Ishikawa (cell line): ENCODE data around the gene CHIC2.

ENCODE experiments used
- CEBPB ChIP-seq: IDR thresholded peaks from 2 replicates; pipeline ENCODE4 v1.6.1; 2012
- CREB1 ChIP-seq: IDR thresholded peaks from 2 replicates; pipeline ENCODE4 v1.6.1; 2012; ENCODE audit warnings: low read depth
- EGR1 ChIP-seq: IDR thresholded peaks from 2 replicates; pipeline ENCODE4 v1.6.1; 2012
- EP300 ChIP-seq: IDR thresholded peaks from 2 replicates; pipeline ENCODE4 v1.6.1; 2012; ENCODE audit warnings: borderline replicate concordance
- FOXM1 ChIP-seq: IDR thresholded peaks from 2 replicates; pipeline ENCODE4 v1.6.1; 2012; ENCODE audit warnings: low read depth, borderline replicate concordance
- MAX ChIP-seq: IDR thresholded peaks from 2 replicates; pipeline ENCODE4 v1.6.1; 2012
- NFIC ChIP-seq: IDR thresholded peaks from 2 replicates; pipeline ENCODE4 v1.6.1; 2012
- RAD21 ChIP-seq: IDR thresholded peaks from 2 replicates; pipeline ENCODE4 v1.6.1; 2012; ENCODE audit warnings: low read depth
- REST ChIP-seq: IDR thresholded peaks from 2 replicates; pipeline ENCODE4 v1.6.1; 2012; ENCODE audit warnings: low read depth, mild to moderate bottlenecking
- TAF1 ChIP-seq: IDR thresholded peaks from 2 replicates; pipeline ENCODE4 v1.6.1; 2012; ENCODE audit warnings: low read depth, mild to moderate bottlenecking
- TCF12 ChIP-seq: IDR thresholded peaks from 2 replicates; pipeline ENCODE4 v1.6.1; 2012; ENCODE audit warnings: low read depth
- TEAD4 ChIP-seq: IDR thresholded peaks from 2 replicates; pipeline ENCODE4 v1.6.1; 2012
- USF1 ChIP-seq: IDR thresholded peaks from 2 replicates; pipeline ENCODE4 v1.6.1; 2012
- YY1 ChIP-seq: IDR thresholded peaks from 2 replicates; pipeline ENCODE4 v1.6.1; 2012; ENCODE audit warnings: low read depth
- ZBTB7A ChIP-seq: IDR thresholded peaks from 2 replicates; pipeline ENCODE4 v1.6.1; 2012; ENCODE audit warnings: low read depth

CHIC2 gene

GRCh38 chr4:54027311-54027710 is 37.1 kb downstream of the CHIC2 start:
- no peak for TF ChIP-seq TCF12
- no peak for TF ChIP-seq REST
- no peak for TF ChIP-seq TEAD4
- TF ChIP-seq EGR1 = no peak
- TF ChIP-seq CEBPB = no peak
- no peak for TF ChIP-seq YY1
- no peak for TF ChIP-seq ZBTB7A
- TF ChIP-seq EP300 = no peak
- TF ChIP-seq USF1 = no peak
- no peak for TF ChIP-seq TAF1
- no peak for TF ChIP-seq RAD21
- TF ChIP-seq NFIC = no peak
- TF ChIP-seq MAX = no peak

GRCh38 chr4:54025582-54025981 is 38.8 kb downstream of the CHIC2 start:
- no peak for TF ChIP-seq TAF1
- TF ChIP-seq TCF12 = no peak
- no peak for TF ChIP-seq EGR1

GRCh38 chr4:54017974-54018373 is 46.4 kb downstream of the CHIC2 start:
- TF ChIP-seq CEBPB (no peak), RAD21 (no peak), EGR1 (no peak), TCF12 (no peak), REST (no peak), CREB1 (no peak), EP300 (no peak), TAF1 (no peak), ZBTB7A (no peak), TEAD4 (no peak), NFIC (no peak), FOXM1 (no peak), YY1 (no peak), USF1 (no peak), MAX (no peak)

GRCh38 chr4:54017308-54017707 is 47.1 kb downstream of the CHIC2 start:
- TF ChIP-seq CEBPB = no peak
- no peak for TF ChIP-seq REST
- TF ChIP-seq YY1 = no peak
- no peak for TF ChIP-seq MAX
- TF ChIP-seq TCF12 = no peak
- no peak for TF ChIP-seq TAF1
- TF ChIP-seq EGR1 = no peak
- TF ChIP-seq TEAD4 = no peak
- TF ChIP-seq NFIC = no peak
- no peak for TF ChIP-seq FOXM1
- no peak for TF ChIP-seq RAD21
- no peak for TF ChIP-seq USF1
- no peak for TF ChIP-seq EP300
- no peak for TF ChIP-seq CREB1
- TF ChIP-seq ZBTB7A = no peak
